Prostate gland (tissue), 2 donors: ENCODE results near the gene PLPP1. TPM values are rescaled to one million over a fixed set of nuclear protein-coding genes. Genes with fewer than 3 reads are reported as not detected.
A peak's percentile ranks its signal among the peaks of the same experiment; 100 is the strongest.

ENCODE experiments used
- DNase-seq: peaks from one replicate; pipeline ENCODE4 v3.0.0-alpha.2; 2019; ENCODE audit warnings: low spot score
- H3K27ac ChIP-seq, 2 donors: fragments of 200-600 bp; sonication (generic); 2 replicates each; pipeline ENCODE4 v1.5.1; 2017 to 2019
- H3K27me3 ChIP-seq: fragments of 200-600 bp; sonication (generic); replicated peaks from 2 replicates; pipeline ENCODE4 v1.5.1; 2019; ENCODE audit not compliant: insufficient read depth
- H3K36me3 ChIP-seq, 2 donors: fragments of 200-600 bp; sonication (generic); 1 replicate in 1 of 2; 2 replicates in 1 of 2; pipeline versions ENCODE4 v1.5.1 to v1.8.1; 2017 to 2019
- H3K4me1 ChIP-seq: fragments of 200-600 bp; sonication (generic); replicated peaks from 2 replicates; pipeline ENCODE4 v1.5.1; 2019
- H3K4me3 ChIP-seq, 2 donors: fragments of 200-600 bp; sonication (generic); 2 replicates each; pipeline ENCODE4 v1.5.1; 2017 to 2019
- H3K9me3 ChIP-seq: fragments of 200-600 bp; sonication (generic); 2 replicates; pipeline ENCODE4 v1.5.1; 2017
- POLR2A ChIP-seq: fragments of 450-650 bp; IDR thresholded peaks from one replicate; pipeline ENCODE4 v1.6.1; 2016; ENCODE audit warnings: antibody characterized with exemption, mild to moderate bottlenecking
- POLR2AphosphoS5 ChIP-seq: sonication (generic); formaldehyde crosslinking; IDR thresholded peaks from one replicate; pipeline ENCODE4 v1.6.1; 2017; ENCODE audit warnings: antibody characterized with exemption
- WGBS: methylation state at CpG from one replicate; pipeline ENCODE4 v1.1.5; 2018; 5-methylcytosine and 5-hydroxymethylcytosine counted together
- intact Hi-C: fragments of 100-400 bp; cut with DNase I; formaldehyde crosslinking; loops from one replicate; pipeline ENCODE4 v1.14.2; 2022
- total RNA-seq, 2 donors: library from RNA; depleted of rRNA; stranded (reverse); fragments of >200 nt; gene quantifications; one replicate each; pipeline ENCODE4 v1.1.0, GENCODE V29; 2016
- TF ChIP-seq, protein P1 (sequence below), 4 experiments: fragments of 200-600 bp in 2 of 4; fragments of 450-650 bp in 2 of 4; sonication (generic) in 2 of 4; IDR thresholded peaks; 1 replicate in 3 of 4; 2 replicates in 1 of 4; pipeline ENCODE4 v1.5.1; 2016 to 2019; ENCODE audit warnings: antibody characterized with exemption in 4 of 4, mild to moderate bottlenecking in 2 of 4, moderate library complexity in 2 of 4

PLPP1 gene
- total RNA-seq, 2 donors from 2014 or later: 823 to 5,059 TPM

DNA sequence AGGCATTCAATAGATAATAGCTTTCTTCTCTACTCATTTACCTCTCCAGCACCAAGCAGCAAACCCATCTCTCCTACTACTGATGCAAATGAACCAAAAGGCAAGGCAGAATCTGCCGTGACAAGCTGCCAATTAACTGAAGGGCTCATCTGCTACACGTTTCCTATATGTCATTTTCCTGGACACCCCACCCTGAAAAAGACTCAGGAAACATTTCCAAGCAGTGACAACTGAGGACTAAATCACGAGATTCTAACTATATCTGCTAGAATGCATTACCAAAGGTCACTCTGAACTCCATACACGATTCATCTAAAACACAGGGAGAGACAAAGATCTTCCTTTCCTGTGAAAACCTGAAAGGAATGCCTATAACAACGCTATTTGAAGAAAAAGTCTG is 12.9 kb downstream of the PLPP1 start:
- intact Hi-C loops: no loop called here
- no peaks in the 10 kb centered on the region for H3K36me3 ChIP-seq
- H3K4me1 ChIP-seq: peaks cover 20% of the 10 kb centered on the region
- H3K27ac ChIP-seq: peak overlapping the region; percentile 4 to 27
- H3K9me3 ChIP-seq: no peaks in the 10 kb centered on the region
- no peaks in the 10 kb centered on the region for H3K27me3 ChIP-seq
- 35% methylated on average over 5 of the region's 5 CpGs for WGBS
- TF ChIP-seq, protein P1, sequence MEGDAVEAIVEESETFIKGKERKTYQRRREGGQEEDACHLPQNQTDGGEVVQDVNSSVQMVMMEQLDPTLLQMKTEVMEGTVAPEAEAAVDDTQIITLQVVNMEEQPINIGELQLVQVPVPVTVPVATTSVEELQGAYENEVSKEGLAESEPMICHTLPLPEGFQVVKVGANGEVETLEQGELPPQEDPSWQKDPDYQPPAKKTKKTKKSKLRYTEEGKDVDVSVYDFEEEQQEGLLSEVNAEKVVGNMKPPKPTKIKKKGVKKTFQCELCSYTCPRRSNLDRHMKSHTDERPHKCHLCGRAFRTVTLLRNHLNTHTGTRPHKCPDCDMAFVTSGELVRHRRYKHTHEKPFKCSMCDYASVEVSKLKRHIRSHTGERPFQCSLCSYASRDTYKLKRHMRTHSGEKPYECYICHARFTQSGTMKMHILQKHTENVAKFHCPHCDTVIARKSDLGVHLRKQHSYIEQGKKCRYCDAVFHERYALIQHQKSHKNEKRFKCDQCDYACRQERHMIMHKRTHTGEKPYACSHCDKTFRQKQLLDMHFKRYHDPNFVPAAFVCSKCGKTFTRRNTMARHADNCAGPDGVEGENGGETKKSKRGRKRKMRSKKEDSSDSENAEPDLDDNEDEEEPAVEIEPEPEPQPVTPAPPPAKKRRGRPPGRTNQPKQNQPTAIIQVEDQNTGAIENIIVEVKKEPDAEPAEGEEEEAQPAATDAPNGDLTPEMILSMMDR (IDR thresholded peaks at IDR 0.05): no peak
- TF ChIP-seq POLR2A: no peak
- TF ChIP-seq POLR2AphosphoS5: no peak
- H3K4me3 ChIP-seq: no peak overlapping the region
- no peak for DNase-seq

DNA sequence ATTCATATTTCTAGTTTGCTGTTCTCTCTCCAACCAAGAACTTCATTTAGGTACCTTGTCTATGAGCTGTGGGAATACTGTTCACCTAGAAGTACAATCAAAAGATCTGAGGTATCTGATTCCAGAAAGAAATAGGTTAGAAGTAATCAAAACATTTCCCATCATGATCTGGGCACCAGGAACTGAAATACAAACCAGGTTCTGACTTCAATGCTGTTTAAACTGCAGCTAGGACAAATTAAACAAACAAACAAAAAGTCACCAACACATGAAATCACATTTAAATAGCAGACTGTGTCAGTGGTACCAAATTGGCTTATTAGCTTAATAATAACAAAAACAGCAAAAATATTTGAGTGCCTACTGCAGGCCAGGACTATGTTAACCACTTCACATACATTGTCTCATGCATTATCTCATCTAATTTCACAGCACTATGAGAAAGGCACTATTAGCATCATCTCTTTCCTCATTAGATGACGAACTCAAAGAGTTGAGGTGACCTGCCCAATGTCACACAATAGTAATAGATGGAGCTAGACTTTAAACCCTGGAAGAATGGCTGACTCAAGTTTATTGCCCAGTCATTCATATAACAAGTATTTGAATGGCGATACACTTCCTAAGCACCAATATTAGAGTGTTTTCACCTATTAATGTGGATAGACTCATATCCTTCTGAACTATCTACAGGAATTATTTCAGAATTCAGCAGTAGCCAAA is 14.5 kb downstream of the PLPP1 start:
- intact Hi-C loops: no loop called here
- H3K9me3 ChIP-seq: no peaks in the 10 kb centered on the region
- no peak for DNase-seq
- TF ChIP-seq POLR2AphosphoS5: peak; percentile 9
- TF ChIP-seq, protein P1 (IDR thresholded peaks at IDR 0.05): no peak
- TF ChIP-seq POLR2A: no peak
- H3K4me3 ChIP-seq: no peak overlapping the region
- peak overlapping the region; percentile 12 to 21 for H3K27ac ChIP-seq
- H3K27me3 ChIP-seq: no peaks in the 10 kb centered on the region
- H3K4me1 ChIP-seq: peaks cover 20% of the 10 kb centered on the region
- no peaks in the 10 kb centered on the region for H3K36me3 ChIP-seq
- WGBS: 85% methylated on average over 2 of the region's 2 CpGs

DNA sequence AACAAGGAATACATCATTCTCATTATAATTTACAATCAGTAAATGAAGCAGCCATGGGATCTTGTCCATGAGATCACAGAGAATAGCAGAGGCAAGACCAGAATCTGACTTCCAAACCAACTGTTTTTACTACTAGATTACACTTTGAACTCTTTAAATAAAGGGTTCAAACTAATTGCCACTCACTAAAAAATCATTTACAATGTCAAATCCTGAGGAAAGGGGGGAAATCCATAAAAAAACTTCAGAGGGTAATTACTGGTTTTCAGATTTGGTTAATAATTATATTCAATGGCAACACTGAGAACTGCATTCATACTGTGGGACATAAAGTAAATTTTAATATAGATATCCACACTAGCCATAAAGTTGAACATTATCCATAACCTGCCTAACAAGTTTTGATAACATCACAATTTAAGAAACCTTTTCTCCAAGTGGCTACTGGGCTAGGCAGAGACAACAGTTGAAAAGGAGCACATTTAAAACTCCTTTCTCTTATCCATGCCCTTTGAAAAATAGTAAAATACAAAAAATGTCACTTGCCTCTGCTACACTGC is 15.9 kb downstream of the PLPP1 start:
- H3K27ac ChIP-seq: peak overlapping the region; percentile 1 to 21
- no peaks in the 10 kb centered on the region for H3K27me3 ChIP-seq
- peak; percentile 15 for TF ChIP-seq POLR2AphosphoS5
- TF ChIP-seq POLR2A: no peak
- TF ChIP-seq, protein P1 (IDR thresholded peaks at IDR 0.05): no peak
- DNase-seq: no peak
- no peak overlapping the region for H3K4me3 ChIP-seq
- no peaks in the 10 kb centered on the region for H3K36me3 ChIP-seq
- H3K9me3 ChIP-seq: no peaks in the 10 kb centered on the region
- peaks cover 15% of the 10 kb centered on the region for H3K4me1 ChIP-seq
- intact Hi-C loops: no loop called here

DNA sequence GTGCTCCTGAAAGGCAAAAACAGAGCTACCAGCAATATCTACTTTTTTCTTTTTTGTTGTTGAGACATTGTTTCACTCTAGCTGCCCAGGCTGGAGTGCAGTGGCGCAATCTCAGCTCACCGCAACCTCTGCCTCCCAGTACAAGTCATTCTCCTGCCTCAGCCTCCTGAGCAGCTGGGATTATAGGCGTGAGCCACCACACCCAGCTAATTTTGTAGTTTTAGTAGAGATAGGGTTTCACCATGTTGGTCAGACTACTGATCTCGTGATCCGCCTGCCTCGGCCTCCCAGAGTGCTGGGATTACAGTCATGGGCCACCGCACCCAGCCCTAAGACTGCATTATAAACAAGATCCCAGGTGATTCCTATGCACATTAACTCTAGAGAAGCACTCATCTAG is 17.0 kb downstream of the PLPP1 start:
- TF ChIP-seq, protein P1 (IDR thresholded peaks at IDR 0.05): no peak
- TF ChIP-seq POLR2A: no peak
- TF ChIP-seq POLR2AphosphoS5: no peak
- WGBS: 100% methylated on average over 7 of the region's 7 CpGs
- intact Hi-C loops: no loop called here
- H3K27me3 ChIP-seq: no peaks in the 10 kb centered on the region
- DNase-seq: no peak
- peak overlapping the region in 1 of 2 donors; percentile 21 for H3K27ac ChIP-seq
- H3K36me3 ChIP-seq: no peaks in the 10 kb centered on the region
- H3K4me1 ChIP-seq: peaks cover 15% of the 10 kb centered on the region
- H3K9me3 ChIP-seq: no peaks in the 10 kb centered on the region
- H3K4me3 ChIP-seq: no peak overlapping the region

DNA sequence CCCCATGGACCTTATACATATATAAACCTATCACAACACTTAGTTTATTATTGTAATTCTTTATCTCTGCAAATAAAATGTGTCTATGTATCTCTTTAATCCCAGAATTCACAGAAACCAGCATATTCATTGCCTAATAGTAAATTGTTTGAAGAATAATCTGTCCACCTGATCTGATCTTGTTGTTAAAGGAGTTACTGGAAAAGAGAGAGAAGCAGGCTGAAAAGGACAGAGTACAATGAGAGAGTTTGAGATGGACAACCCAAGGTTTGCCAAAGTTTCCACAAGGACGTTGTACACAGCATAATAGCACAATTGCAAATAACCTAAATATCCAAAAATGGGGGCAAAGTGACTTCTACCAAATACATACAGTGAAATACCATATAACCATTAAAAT is 23.8 kb downstream of the PLPP1 start:
- intact Hi-C loops: no loop called here
- Histone ChIP-seq H3K4me3 (no peak overlapping the region), H3K36me3 (no peaks in the 10 kb centered on the region), H3K9me3 (no peaks in the 10 kb centered on the region), H3K27me3 (no peaks in the 10 kb centered on the region), H3K4me1 (peaks cover 11% of the 10 kb centered on the region), H3K27ac (peak overlapping the region in 1 of 2 donors; percentile 7)
- 32% methylated on average over 1 of the region's 1 CpG for WGBS
- no peak for DNase-seq
- TF ChIP-seq POLR2A: no peak
- TF ChIP-seq, protein P1 (IDR thresholded peaks at IDR 0.05): no peak
- TF ChIP-seq POLR2AphosphoS5: no peak
